GM19043 (cell line): ENCODE measurements around the gene NOP56.

Experiments
- ATAC-seq: cut with Tn5 transposase; IDR thresholded peaks from one replicate; pipeline ENCODE4 v1.9.1; 2021; ENCODE audit warnings: low read depth; ENCODE audit not compliant: unreplicated experiment

NOP56 gene

GRCh38 chr20:2651772-2652723 is at the start of gene NOP56:
Gene NOP56, plus strand, starts transcription at chr20:2652632. Its CDS starts 29 bp downstream, at chr20:2652661.
- ATAC-seq: peak; percentile 75

- ATAC-seq: no peak
These were observed 49.7 kb upstream of the NOP56 start for GRCh38 chr20:2602746-2603145.

- ATAC-seq: no peak
These were observed 48.5 kb upstream of the NOP56 start for GRCh38 chr20:2603816-2604505.

DNA sequence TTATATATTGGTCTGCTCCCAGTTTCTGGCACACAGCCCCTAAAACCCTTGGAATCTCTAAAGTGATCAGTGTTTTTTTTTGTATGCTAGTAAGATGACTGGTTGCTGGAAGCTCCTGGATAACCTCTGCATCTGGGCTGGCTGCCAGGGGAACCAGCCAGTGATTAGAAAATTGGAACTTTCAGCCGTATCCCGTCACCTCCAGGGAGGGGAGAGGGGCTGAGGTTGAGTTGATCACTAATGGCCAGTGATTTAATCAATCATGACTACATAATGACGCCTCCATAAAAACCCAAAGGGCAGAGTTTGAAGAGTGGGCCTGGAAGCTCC is 48.0 kb upstream of the NOP56 start:
- no peak for ATAC-seq

DNA sequence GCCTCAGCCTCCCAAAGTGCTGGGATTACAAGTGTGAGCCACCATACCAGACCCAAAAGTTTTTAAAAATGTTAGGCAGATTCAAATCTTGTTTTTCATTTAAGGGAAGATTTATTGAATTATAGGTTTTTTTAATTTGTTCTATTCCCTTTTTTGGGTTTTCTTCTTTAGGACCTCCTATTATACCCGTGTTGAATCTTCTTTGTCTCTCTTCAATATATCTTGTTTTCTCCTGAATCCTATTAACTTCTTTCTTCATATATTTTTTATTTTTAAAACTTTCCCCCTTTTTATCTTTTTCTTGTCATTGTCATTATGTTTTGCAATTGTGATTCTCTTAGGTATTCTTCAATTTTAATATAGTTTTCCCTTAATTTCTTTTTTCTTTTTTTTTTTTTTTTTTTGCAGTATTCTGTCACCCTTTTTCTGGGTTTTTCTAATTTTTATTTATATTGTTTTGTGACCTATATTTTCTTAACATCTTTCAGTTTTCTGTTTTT is 45.9 kb upstream of the NOP56 start:
- no peak for ATAC-seq

DNA sequence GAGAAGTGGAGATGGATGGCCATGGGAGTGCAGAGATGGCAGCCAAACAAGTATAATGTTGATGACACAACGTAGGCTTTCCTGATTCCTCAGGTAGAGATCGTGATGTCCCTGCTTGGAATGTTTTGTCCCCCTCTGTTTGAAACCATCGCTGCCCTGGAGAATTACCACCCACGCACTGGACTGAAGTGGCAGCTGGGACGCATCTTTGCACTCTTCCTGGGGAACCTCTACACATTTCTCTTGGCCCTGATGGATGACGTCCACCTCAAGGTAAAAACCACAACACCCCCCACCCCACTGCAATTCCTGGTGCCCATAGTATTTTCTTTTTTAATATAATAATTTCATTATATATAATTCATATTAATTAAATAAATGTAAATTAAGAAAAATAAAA is 42.1 kb upstream of the NOP56 start:
- no peak for ATAC-seq

- ATAC-seq: no peak
These were observed 41.3 kb upstream of the NOP56 start for GRCh38 chr20:2610941-2611720.

DNA sequence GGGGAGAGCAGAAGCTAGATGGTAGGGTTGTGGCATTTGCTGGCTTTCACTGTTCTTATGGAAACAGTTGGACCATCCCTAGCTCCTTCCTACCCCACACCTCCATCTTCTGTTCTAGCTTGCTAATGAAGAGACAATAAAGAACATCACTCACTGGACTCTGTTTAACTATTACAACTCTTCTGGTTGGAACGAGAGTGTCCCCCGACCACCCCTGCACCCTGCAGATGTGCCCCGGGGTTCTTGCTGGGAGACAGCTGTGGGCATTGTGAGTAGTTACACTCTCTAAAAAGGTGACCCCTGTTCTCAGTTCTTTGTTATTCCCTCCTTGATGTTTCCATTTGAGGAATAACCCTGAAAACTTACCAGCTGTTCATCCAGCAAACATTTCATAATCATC is 40.4 kb upstream of the NOP56 start:
- no peak for ATAC-seq

GRCh38 chr20:2616634-2617033 is 35.8 kb upstream of the NOP56 start:
- ATAC-seq: no peak

- ATAC-seq: no peak
These were observed 35.2 kb upstream of the NOP56 start for GRCh38 chr20:2617099-2617714.

GRCh38 chr20:2618815-2619214 is 33.6 kb upstream of the NOP56 start:
- no peak for ATAC-seq

DNA sequence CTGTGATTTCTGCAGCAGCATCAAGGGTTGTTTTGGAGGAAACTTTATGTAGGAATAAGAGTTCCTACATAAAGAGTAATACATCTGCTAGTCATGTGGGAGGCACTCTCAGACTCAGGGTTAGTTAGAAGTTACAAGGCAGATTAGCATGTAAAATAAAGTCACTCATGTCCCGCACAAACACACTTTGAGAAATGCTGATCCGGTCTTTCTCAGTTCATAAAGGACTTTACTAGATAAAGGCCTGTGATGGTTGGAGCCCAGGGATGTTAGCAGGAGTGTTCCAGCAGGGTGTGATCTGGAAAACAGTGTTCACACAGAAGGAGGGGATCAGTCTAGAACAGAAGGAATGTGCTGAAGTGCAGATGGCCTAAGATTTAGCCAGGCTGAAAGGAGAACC is 33.1 kb upstream of the NOP56 start:
- ATAC-seq: no peak

DNA sequence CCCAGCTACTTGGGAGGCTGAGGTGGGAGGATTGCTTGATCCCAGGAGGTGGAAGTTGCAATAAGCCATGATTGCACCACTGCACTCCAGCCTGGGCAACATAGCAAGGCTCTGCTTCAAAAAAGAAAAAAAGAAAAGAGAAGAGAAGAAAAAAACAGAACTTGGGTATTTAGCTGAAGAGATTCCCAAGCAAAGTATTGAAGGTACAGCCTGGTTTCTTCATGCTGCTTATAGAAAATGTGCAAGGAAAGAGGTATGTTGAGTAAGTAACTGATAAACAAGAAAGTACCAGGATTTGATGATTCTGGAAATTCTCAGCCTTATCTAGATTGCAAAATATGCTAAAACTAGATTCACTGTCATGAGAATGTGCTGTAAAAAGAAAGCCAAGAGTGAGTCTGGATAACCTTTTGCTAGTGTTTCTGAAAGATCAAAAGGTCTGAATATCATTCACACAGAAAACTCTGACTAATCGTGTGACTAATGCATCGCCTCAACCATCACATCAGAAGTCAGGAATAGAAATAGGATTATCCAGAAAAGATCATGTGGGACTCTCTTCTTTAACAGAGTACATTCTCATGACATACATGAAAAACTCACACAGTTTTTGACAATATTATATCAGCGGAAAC is 32.4 kb upstream of the NOP56 start:
- ATAC-seq: no peak

DNA sequence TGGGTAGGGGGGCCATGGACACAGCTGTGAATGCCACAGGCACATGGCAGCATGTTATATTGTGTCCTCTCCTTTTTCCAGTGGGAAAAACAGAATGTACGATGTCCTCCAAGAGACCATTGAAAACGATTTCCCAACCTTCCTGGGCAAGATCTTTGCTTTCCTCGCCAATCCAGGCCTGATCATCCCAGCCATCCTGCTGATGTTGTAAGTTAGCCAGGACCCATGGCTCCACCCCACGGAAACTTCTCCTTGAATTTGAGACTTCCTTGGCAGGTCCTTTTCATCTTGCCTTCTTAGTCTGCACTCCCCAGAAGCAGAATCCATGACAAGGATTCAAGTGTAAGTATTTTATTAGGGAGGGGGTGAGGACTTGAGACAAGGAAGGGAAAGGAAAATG is 28.2 kb upstream of the NOP56 start:
- ATAC-seq: no peak

DNA sequence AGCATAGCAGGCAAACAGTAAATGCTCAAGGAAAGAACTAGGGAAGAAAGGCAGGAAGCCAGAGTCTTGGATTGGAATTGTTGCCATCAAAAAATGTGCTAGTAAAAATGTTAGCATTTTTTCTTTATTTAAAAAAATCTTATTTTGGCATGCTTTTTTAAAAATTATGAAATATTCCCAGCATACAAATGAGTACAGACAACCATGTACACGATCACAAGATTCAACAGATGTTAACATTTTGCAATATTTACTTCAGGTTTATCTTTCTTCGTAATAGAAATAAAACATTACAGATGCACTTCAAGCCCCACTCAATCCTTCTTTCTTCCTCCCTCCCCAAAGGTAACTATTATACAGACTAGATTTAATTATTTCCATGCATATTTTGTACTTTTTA is 27.4 kb upstream of the NOP56 start:
- no peak for ATAC-seq

- no peak for ATAC-seq
These were observed 25.4 kb upstream of the NOP56 start for GRCh38 chr20:2626853-2627541.

- ATAC-seq: no peak
These were observed 21.2 kb upstream of the NOP56 start for GRCh38 chr20:2631228-2631627.

- ATAC-seq: no peak
These were observed 19.1 kb upstream of the NOP56 start for GRCh38 chr20:2633381-2633780.

DNA sequence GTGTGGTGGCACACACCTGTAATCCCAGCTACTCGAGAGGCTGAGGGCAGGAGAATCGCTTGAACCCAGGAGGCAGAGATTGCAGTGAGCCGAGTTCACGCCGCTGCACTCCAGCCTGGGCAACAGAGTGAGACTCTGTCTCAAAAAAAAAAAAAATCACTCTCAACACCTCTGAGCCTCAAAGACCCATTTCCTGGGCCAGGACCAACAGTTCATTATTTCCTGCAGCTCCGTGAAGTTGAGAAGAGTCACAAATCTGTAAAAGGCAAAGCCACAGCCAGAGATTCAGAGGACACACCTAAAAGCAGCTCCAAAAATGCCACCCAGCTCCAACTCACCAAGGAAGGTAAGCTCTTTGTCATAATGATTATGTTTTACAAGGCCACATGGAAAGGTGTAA is 15.2 kb upstream of the NOP56 start:
- ATAC-seq: no peak

DNA sequence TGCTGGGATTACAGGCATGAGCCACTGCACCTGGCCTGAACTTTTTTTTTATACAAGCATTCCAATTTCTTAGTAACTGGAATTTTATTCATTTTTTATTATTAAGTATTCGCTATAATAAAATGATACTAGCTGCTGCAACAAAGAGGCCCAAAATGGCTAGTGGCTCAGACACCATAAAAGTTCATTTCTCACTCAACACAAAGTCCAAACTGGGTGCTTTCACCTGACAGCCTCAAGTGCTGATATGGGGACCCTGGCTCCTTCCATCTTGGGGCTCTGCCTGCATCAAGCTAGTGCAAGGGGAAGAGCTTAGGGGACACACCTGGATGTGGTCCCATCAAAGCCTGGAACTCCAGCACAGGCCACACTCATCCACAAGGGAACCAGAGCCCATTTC is 12.2 kb upstream of the NOP56 start:
- ATAC-seq: no peak
